Esophagus squamous epithelium (tissue), 5 donors: Measurements from ENCODE around the gene RASL11B. TPM values are rescaled to one million over a fixed set of nuclear protein-coding genes. Genes with fewer than 3 reads are reported as not detected.

Experiments used
- DNase-seq: peaks from one replicate; lab custom pipeline; 2025; lab: John Stamatoyannopoulos, UW
- H3K27ac ChIP-seq, 4 donors: fragments of 200-600 bp; sonication (generic); one replicate each; pipeline ENCODE4 v1.5.1; 2016 to 2019; ENCODE audit warnings: mild to moderate bottlenecking in 1 of 4
- H3K27me3 ChIP-seq, 4 donors: fragments of 200-600 bp; sonication (generic); 1 replicate in 3 of 4; 2 replicates in 1 of 4; pipeline versions ENCODE4 v1.5.1 to v1.6.0; 2017 to 2021; ENCODE audit warnings: antibody characterized with exemption in 1 of 4
- H3K36me3 ChIP-seq, 3 donors: fragments of 200-600 bp; sonication (generic); one replicate each; pipeline ENCODE4 v1.5.1; 2016 to 2019
- H3K4me1 ChIP-seq, 3 donors: fragments of 200-600 bp; sonication (generic); one replicate each; pipeline ENCODE4 v1.5.1; 2017 to 2019
- H3K4me3 ChIP-seq, 4 donors: fragments of 200-600 bp; sonication (generic); 1 replicate in 3 of 4; 2 replicates in 1 of 4; pipeline ENCODE4 v1.5.1; 2016 to 2019; ENCODE audit warnings: mild to moderate bottlenecking in 2 of 4, moderate library complexity in 1 of 4
- H3K9me3 ChIP-seq, 3 donors: fragments of 200-600 bp; sonication (generic); one replicate each; pipeline ENCODE4 v1.5.1; 2016 to 2019
- POLR2A ChIP-seq, 4 donors: fragments of 450-650 bp; IDR thresholded peaks; one replicate each; pipeline ENCODE4 v1.6.1; 2017; ENCODE audit warnings: antibody characterized with exemption in 4 of 4, mild to moderate bottlenecking in 4 of 4, moderate library complexity in 3 of 4
- WGBS, 2 donors: methylation state at CpG; one replicate each; pipeline ENCODE4 v1.1.5; 2018; 5-methylcytosine and 5-hydroxymethylcytosine counted together
- intact Hi-C: fragments of 100-400 bp; cut with DNase I; formaldehyde crosslinking; loops from one replicate; pipeline ENCODE4 v1.15.0; 2022
- total RNA-seq, 4 donors: library from RNA; depleted of rRNA; stranded (reverse); fragments of >200 nt; gene quantifications; one replicate each; pipeline ENCODE4 v1.1.0, GENCODE V29; 2016
- TF ChIP-seq, protein P1 (sequence below), 6 experiments: fragments of 450-650 bp in 4 of 6; fragments of 200-600 bp in 2 of 6; sonication (generic) in 2 of 6; IDR thresholded peaks; one replicate each; pipeline ENCODE4 v1.5.1; 2016 to 2019; ENCODE audit warnings: antibody characterized with exemption in 6 of 6, mild to moderate bottlenecking in 4 of 6, moderate library complexity in 4 of 6
- donor health status: DM: yes; HTN: yes; CAD: no.

RASL11B gene
- total RNA-seq, 4 donors from 2014 or later = 0.15 to 0.97 (median 0.83) TPM

- Histone ChIP-seq H3K36me3 (no peaks in the 10 kb centered on the region), H3K4me3 (no peak overlapping the region), H3K9me3 (no peaks in the 10 kb centered on the region), H3K27me3 (no peaks in the 10 kb centered on the region), H3K27ac (no peak overlapping the region), H3K4me1 (peaks cover 11 to 48% (median 12%) of the 10 kb centered on the region in 3 donors)
- no peak for DNase-seq
- intact Hi-C loops = no loop called here
- WGBS, 2 donors = 75 to 85% methylated on average over 9 of the region's 9 CpGs
- TF ChIP-seq, protein P1, sequence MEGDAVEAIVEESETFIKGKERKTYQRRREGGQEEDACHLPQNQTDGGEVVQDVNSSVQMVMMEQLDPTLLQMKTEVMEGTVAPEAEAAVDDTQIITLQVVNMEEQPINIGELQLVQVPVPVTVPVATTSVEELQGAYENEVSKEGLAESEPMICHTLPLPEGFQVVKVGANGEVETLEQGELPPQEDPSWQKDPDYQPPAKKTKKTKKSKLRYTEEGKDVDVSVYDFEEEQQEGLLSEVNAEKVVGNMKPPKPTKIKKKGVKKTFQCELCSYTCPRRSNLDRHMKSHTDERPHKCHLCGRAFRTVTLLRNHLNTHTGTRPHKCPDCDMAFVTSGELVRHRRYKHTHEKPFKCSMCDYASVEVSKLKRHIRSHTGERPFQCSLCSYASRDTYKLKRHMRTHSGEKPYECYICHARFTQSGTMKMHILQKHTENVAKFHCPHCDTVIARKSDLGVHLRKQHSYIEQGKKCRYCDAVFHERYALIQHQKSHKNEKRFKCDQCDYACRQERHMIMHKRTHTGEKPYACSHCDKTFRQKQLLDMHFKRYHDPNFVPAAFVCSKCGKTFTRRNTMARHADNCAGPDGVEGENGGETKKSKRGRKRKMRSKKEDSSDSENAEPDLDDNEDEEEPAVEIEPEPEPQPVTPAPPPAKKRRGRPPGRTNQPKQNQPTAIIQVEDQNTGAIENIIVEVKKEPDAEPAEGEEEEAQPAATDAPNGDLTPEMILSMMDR (IDR thresholded peaks at IDR 0.05) = no peak
- no peak for TF ChIP-seq POLR2A (IDR thresholded peaks at IDR 0.05)
Measured at GRCh38 chr4:52840531-52841370, 21.4 kb upstream of the RASL11B start.

- Histone ChIP-seq H3K27ac (no peak overlapping the region), H3K4me1 (peaks cover 11 to 46% (median 12%) of the 10 kb centered on the region in 3 donors), H3K36me3 (no peaks in the 10 kb centered on the region), H3K27me3 (no peaks in the 10 kb centered on the region), H3K9me3 (no peaks in the 10 kb centered on the region), H3K4me3 (no peak overlapping the region)
- intact Hi-C loops = no loop called here
- 61 to 64% methylated on average over 8 to 18 of the region's 18 CpGs for WGBS, 2 donors
- TF ChIP-seq POLR2A (IDR thresholded peaks at IDR 0.05) = no peak
- TF ChIP-seq, protein P1 (IDR thresholded peaks at IDR 0.05) = no peak
- DNase-seq = no peak
Measured at GRCh38 chr4:52841682-52842456, 20.2 kb upstream of the RASL11B start.

GRCh38 chr4:52842792-52843191 is 19.3 kb upstream of the RASL11B start:
- WGBS, 2 donors = 83 to 88% methylated on average over 1 to 3 of the region's 3 CpGs
- H3K9me3 ChIP-seq = no peaks in the 10 kb centered on the region
- no peaks in the 10 kb centered on the region for H3K27me3 ChIP-seq
- no peak for DNase-seq
- no peak for TF ChIP-seq POLR2A (IDR thresholded peaks at IDR 0.05)
- TF ChIP-seq, protein P1 (IDR thresholded peaks at IDR 0.05) = no peak
- no peak overlapping the region for H3K4me3 ChIP-seq
- intact Hi-C loops = no loop called here
- peaks cover 11 to 41% (median 13%) of the 10 kb centered on the region in 3 donors for H3K4me1 ChIP-seq
- no peaks in the 10 kb centered on the region for H3K36me3 ChIP-seq
- no peak overlapping the region for H3K27ac ChIP-seq

DNA sequence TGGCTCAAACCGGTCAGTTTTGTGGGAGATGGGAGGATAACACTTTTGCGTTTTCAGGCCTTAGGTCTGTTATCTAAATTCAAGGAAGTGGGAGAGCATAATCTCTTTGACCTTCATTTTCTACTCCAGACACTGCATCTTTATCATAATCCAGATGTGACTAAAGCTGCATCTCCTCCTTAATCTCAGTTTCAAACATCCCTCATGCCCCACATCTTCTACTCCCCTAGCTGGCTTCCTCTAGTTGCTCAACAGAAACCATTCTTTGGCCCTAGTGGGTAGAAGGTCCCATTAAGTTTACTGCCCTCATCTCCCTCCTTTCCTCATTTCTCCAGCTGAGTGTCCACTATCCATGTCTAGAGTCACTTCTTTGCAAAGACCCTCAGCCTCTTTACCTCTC is 18.8 kb upstream of the RASL11B start:
- no peaks in the 10 kb centered on the region for H3K9me3 ChIP-seq
- no peaks in the 10 kb centered on the region for H3K36me3 ChIP-seq
- H3K4me1 ChIP-seq = peaks cover 5 to 41% (median 15%) of the 10 kb centered on the region in 3 donors
- TF ChIP-seq, protein P1 (IDR thresholded peaks at IDR 0.05) = no peak
- no peak for TF ChIP-seq POLR2A (IDR thresholded peaks at IDR 0.05)
- H3K27me3 ChIP-seq = no peaks in the 10 kb centered on the region
- intact Hi-C loops = no loop called here
- 89 to 100% methylated on average over 1 to 2 of the region's 2 CpGs for WGBS, 2 donors
- no peak overlapping the region for H3K27ac ChIP-seq
- H3K4me3 ChIP-seq = no peak overlapping the region
- DNase-seq = no peak

DNA sequence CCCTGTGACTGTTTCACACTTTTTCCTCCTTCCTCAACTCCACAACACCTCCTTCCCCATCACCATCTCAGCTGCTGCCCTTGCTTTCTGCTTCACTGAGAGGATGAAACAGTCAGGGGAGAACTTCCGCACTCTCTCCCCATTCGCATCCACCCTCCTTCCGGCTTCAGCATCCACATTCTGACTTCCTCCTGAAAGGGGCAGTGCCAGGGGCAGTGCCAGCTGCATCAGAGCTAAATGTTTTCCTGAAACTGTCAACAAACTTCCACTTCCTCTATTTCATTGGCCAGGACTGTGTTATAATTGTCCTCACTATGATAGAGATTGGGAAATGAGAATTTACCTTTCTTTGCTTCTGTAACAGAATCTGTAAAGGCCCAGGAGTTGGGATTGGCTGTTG is 18.2 kb upstream of the RASL11B start:
- no peak for DNase-seq
- intact Hi-C loops = no loop called here
- TF ChIP-seq, protein P1 (IDR thresholded peaks at IDR 0.05) = no peak
- no peak for TF ChIP-seq POLR2A (IDR thresholded peaks at IDR 0.05)
- no peaks in the 10 kb centered on the region for H3K9me3 ChIP-seq
- 68 to 78% methylated on average over 3 of the region's 3 CpGs for WGBS, 2 donors
- no peak overlapping the region for H3K27ac ChIP-seq
- no peaks in the 10 kb centered on the region for H3K36me3 ChIP-seq
- H3K4me1 ChIP-seq = peaks cover 0 to 41% (median 10%) of the 10 kb centered on the region in 3 donors
- no peak overlapping the region for H3K4me3 ChIP-seq
- no peaks in the 10 kb centered on the region for H3K27me3 ChIP-seq
